CD4-positive, alpha-beta T cell treated with Interleukin-15 for 4 hours (primary cell): ENCODE results near the gene PRKAG2.
"Not testable (repeated sequence)": the region's sequence is repeated elsewhere in the genome, so short reads cannot be mapped to it uniquely, and the experiment has no call there.

Experiments
- DNase-seq: peaks from one replicate; pipeline ENCODE4 v3.0.0-alpha.2; 2020; ENCODE audit warnings: low spot score

Gene PRKAG2

GRCh38 chr7:151834271-151835035 is 42.5 kb downstream of the PRKAG2 start:
- DNase-seq = no peak

- no peak for DNase-seq
Measured at GRCh38 chr7:151833691-151834090, 43.2 kb downstream of the PRKAG2 start.

GRCh38 chr7:151833213-151833651 is 43.7 kb downstream of the PRKAG2 start:
- DNase-seq = no peak

- DNase-seq = no peak
Measured at GRCh38 chr7:151832656-151833055, 44.3 kb downstream of the PRKAG2 start.

GRCh38 chr7:151832138-151832537 is 44.8 kb downstream of the PRKAG2 start:
- DNase-seq = no peak

- no peak for DNase-seq
Measured at GRCh38 chr7:151831606-151832005, 45.3 kb downstream of the PRKAG2 start.

- no peak for DNase-seq
Measured at GRCh38 chr7:151830121-151830830, 46.6 kb downstream of the PRKAG2 start.

GRCh38 chr7:151829707-151830106 is 47.2 kb downstream of the PRKAG2 start:
- DNase-seq = no peak

- no peak for DNase-seq
Measured at GRCh38 chr7:151827620-151828019, 49.3 kb downstream of the PRKAG2 start.

GRCh38 chr7:151826316-151826715 is 50.6 kb downstream of the PRKAG2 start:
- not testable (repeated sequence) for DNase-seq

- DNase-seq = no peak
Measured at GRCh38 chr7:151825721-151826120, 51.2 kb downstream of the PRKAG2 start.

- DNase-seq = no peak
Measured at GRCh38 chr7:151824373-151824933, 52.5 kb downstream of the PRKAG2 start.

- no peak for DNase-seq
Measured at GRCh38 chr7:151823566-151824372, 53.1 kb downstream of the PRKAG2 start.

- no peak for DNase-seq
Measured at GRCh38 chr7:151822541-151823181, 54.3 kb downstream of the PRKAG2 start.

- DNase-seq = no peak
Measured at GRCh38 chr7:151821806-151822540, 54.9 kb downstream of the PRKAG2 start.

GRCh38 chr7:151821226-151821625 is 55.7 kb downstream of the PRKAG2 start:
- DNase-seq = no peak

- no peak for DNase-seq
Measured at GRCh38 chr7:151820491-151821105, 56.3 kb downstream of the PRKAG2 start.

- no peak for DNase-seq
Measured at GRCh38 chr7:151819866-151820265, 57.0 kb downstream of the PRKAG2 start.

- no peak for DNase-seq
Measured at GRCh38 chr7:151818674-151819519, 58.0 kb downstream of the PRKAG2 start.
